ENCODE data around the gene FGF14.

Gene FGF14

GRCh38 chr13:101709952-101710351 is 691.9 kb downstream of the FGF14 start:
- no peak overlapping the region for H3K27ac Mint-ChIP-seq
- DNase-seq: no peak
- H3K27me3 Mint-ChIP-seq: peaks cover 18% of the 10 kb centered on the region
- H3K9me3 Mint-ChIP-seq: no peaks in the 10 kb centered on the region
- peaks cover 8% of the 10 kb centered on the region for H3K4me1 Mint-ChIP-seq (ENCODE audit: low read depth)
- H3K4me3 Mint-ChIP-seq: no peak overlapping the region
- no peaks in the 10 kb centered on the region for H3K36me3 Mint-ChIP-seq (ENCODE audit: low read depth)

DNA sequence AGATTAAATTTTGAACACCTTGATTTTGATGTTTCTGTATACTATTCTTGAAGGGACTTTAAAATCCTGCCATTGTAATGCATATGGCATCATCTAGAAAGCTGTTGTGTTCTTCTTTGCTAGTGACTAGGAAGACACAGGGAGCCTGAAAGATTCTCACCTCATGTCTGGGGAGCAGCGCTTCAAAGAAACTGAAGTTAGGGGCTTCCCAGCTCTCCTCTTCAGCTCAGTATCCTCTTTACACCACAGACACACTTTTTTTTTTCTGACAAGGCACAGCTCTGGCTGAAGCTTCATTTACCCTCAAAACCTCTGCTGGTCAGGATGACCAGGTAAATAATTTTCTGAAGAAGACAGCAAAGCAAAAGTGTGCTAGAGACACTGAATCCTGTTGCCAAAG is 693.7 kb downstream of the FGF14 start:
- Mint-ChIP-seq H3K4me1 (ENCODE audit: low read depth) (peaks cover 8% of the 10 kb centered on the region), H3K9me3 (no peaks in the 10 kb centered on the region), H3K27ac (no peak overlapping the region), H3K36me3 (ENCODE audit: low read depth) (no peaks in the 10 kb centered on the region), H3K27me3 (peaks cover 14% of the 10 kb centered on the region), H3K4me3 (no peak overlapping the region)
- no peak for DNase-seq

DNA sequence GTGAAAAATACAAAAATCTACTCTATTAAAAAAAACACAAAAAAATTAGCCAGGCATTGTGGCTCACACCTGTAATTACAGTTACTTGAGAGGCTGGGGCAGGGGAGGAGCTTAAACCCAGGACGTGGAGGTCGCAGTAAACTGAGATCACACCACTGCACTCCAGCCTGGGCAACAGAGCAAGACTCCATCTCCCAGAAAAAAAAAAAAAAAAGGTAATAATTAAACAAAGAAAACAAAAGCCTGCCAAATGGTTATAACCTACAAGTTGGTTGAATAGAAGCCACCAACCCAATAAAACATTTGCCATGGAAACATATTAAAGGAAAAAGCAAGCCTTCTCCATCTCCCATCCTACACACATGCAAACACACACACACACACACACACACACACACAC is 694.2 kb downstream of the FGF14 start:
- no peak for DNase-seq
- H3K36me3 Mint-ChIP-seq (ENCODE audit: low read depth): no peaks in the 10 kb centered on the region
- H3K9me3 Mint-ChIP-seq: no peaks in the 10 kb centered on the region
- H3K4me1 Mint-ChIP-seq (ENCODE audit: low read depth): peaks cover 8% of the 10 kb centered on the region
- no peak overlapping the region for H3K4me3 Mint-ChIP-seq
- no peak overlapping the region for H3K27ac Mint-ChIP-seq
- H3K27me3 Mint-ChIP-seq: peaks cover 14% of the 10 kb centered on the region

DNA sequence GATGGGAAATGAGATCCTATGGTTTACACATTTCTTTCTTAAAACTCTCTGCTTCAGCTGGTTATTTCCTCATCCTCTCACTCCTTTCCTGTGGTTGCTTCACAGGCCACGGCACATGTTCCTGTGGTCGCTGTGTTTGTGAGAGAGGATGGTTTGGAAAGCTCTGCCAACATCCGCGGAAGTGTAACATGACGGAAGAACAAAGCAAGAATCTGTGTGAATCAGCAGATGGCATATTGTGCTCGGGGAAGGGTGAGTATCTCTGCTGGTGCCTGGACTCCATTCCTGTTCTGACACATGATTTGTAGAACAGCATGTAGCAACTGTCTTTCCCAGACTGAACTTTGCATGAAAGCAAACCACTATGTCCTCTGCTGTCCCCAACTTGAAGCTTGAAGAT is 695.2 kb downstream of the FGF14 start:
- Mint-ChIP-seq H3K27me3 (peaks cover 14% of the 10 kb centered on the region), H3K27ac (no peak overlapping the region), H3K4me3 (no peak overlapping the region), H3K9me3 (no peaks in the 10 kb centered on the region), H3K36me3 (ENCODE audit: low read depth) (no peaks in the 10 kb centered on the region), H3K4me1 (ENCODE audit: low read depth) (peaks cover 8% of the 10 kb centered on the region)
- no peak for DNase-seq

- Mint-ChIP-seq H3K27ac (no peak overlapping the region), H3K36me3 (ENCODE audit: low read depth) (no peaks in the 10 kb centered on the region), H3K27me3 (peaks cover 17% of the 10 kb centered on the region), H3K4me1 (ENCODE audit: low read depth) (peaks cover 8% of the 10 kb centered on the region), H3K4me3 (no peak overlapping the region), H3K9me3 (no peaks in the 10 kb centered on the region)
- no peak for DNase-seq
Observed at GRCh38 chr13:101703838-101704237, 698.0 kb downstream of the FGF14 start.

GRCh38 chr13:101703081-101703480 is 698.8 kb downstream of the FGF14 start:
- H3K4me3 Mint-ChIP-seq: no peak overlapping the region
- peaks cover 8% of the 10 kb centered on the region for H3K4me1 Mint-ChIP-seq (ENCODE audit: low read depth)
- H3K36me3 Mint-ChIP-seq (ENCODE audit: low read depth): no peaks in the 10 kb centered on the region
- no peaks in the 10 kb centered on the region for H3K9me3 Mint-ChIP-seq
- no peak overlapping the region for H3K27ac Mint-ChIP-seq
- H3K27me3 Mint-ChIP-seq: peaks cover 17% of the 10 kb centered on the region
- no peak for DNase-seq

- H3K27me3 Mint-ChIP-seq: peaks cover 12% of the 10 kb centered on the region
- no peak overlapping the region for H3K27ac Mint-ChIP-seq
- no peaks in the 10 kb centered on the region for H3K4me1 Mint-ChIP-seq (ENCODE audit: low read depth)
- no peaks in the 10 kb centered on the region for H3K36me3 Mint-ChIP-seq (ENCODE audit: low read depth)
- DNase-seq: no peak
- H3K4me3 Mint-ChIP-seq: no peak overlapping the region
- H3K9me3 Mint-ChIP-seq: no peaks in the 10 kb centered on the region
Observed at GRCh38 chr13:101700598-101700997, 701.2 kb downstream of the FGF14 start.

DNA sequence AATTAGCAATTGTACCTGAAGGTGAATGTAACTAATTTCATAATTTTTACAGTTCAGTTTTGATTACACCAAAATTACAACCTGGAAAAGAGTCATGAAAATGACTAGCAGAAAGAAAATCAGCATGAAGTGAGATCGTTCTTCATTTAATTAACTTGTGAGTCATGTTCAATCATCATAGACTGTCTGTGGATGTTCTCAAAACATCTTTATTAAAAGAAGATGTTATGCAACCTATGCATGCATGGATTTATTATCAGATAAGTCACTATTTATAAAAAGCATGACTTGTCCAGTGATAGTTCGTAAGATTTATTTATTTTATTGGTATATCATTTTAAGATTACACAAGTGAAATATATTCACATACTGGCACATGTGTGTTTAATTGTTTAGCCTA is 703.4 kb downstream of the FGF14 start:
- peaks cover 8% of the 10 kb centered on the region for H3K27me3 Mint-ChIP-seq
- H3K27ac Mint-ChIP-seq: no peak overlapping the region
- no peaks in the 10 kb centered on the region for H3K36me3 Mint-ChIP-seq (ENCODE audit: low read depth)
- no peak overlapping the region for H3K4me3 Mint-ChIP-seq
- DNase-seq: no peak
- H3K9me3 Mint-ChIP-seq: no peaks in the 10 kb centered on the region
- no peaks in the 10 kb centered on the region for H3K4me1 Mint-ChIP-seq (ENCODE audit: low read depth)

DNA sequence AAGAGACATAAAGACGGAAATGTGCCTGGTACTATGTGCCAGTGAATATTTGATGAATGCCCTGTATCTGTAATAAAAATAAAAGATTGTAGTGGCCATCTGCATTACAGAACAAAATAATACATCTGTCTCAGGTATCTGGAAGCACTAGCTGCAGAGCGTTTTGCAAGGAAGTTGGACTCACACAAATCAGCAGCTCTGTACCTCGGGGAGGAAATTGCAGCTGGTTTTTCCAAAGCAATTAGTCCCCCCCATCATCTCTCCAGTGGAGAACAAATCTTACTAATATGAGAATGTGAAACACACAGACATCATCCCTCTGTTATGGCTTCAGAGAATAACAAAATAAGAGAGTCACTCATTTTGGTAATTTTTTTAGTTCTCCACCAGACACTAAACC is 704.1 kb downstream of the FGF14 start:
- no peak for DNase-seq
- H3K4me3 Mint-ChIP-seq: no peak overlapping the region
- peaks cover 9% of the 10 kb centered on the region for H3K27me3 Mint-ChIP-seq
- no peak overlapping the region for H3K27ac Mint-ChIP-seq
- no peaks in the 10 kb centered on the region for H3K36me3 Mint-ChIP-seq (ENCODE audit: low read depth)
- H3K9me3 Mint-ChIP-seq: no peaks in the 10 kb centered on the region
- H3K4me1 Mint-ChIP-seq (ENCODE audit: low read depth): no peaks in the 10 kb centered on the region

GRCh38 chr13:101695870-101696516 is 705.9 kb downstream of the FGF14 start:
- no peak overlapping the region for H3K4me3 Mint-ChIP-seq
- DNase-seq: no peak
- no peaks in the 10 kb centered on the region for H3K9me3 Mint-ChIP-seq
- H3K27me3 Mint-ChIP-seq: peaks cover 10% of the 10 kb centered on the region
- no peaks in the 10 kb centered on the region for H3K4me1 Mint-ChIP-seq (ENCODE audit: low read depth)
- no peaks in the 10 kb centered on the region for H3K36me3 Mint-ChIP-seq (ENCODE audit: low read depth)
- no peak overlapping the region for H3K27ac Mint-ChIP-seq

DNA sequence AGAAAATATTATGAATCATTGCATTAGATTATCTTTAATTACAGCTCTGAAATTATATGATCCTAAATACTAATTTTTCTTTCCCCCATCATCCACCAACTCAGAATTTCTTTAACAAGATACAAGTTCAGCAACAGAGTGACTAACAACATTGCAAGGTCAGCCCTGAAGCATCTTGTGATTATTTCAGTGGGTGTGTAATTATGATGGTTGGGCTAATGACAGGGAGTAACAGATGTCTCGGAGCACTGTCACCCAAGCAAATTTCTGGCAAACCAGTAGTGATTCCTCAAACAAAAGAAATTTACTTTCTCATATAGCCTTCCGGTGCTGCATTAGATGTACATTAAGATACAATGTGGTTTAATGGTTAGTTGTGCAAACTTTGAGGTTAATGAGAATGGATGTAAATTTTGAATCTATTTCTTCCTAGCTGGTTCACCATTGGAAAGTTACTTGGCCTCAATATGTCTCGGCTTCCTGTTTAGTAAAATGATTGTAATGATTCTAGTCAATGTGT is 710.4 kb downstream of the FGF14 start:
- peaks cover 13% of the 10 kb centered on the region for H3K27me3 Mint-ChIP-seq
- no peaks in the 10 kb centered on the region for H3K36me3 Mint-ChIP-seq (ENCODE audit: low read depth)
- no peak overlapping the region for H3K4me3 Mint-ChIP-seq
- H3K9me3 Mint-ChIP-seq: no peaks in the 10 kb centered on the region
- no peak for DNase-seq
- no peaks in the 10 kb centered on the region for H3K4me1 Mint-ChIP-seq (ENCODE audit: low read depth)
- no peak overlapping the region for H3K27ac Mint-ChIP-seq

- Mint-ChIP-seq H3K9me3 (no peaks in the 10 kb centered on the region), H3K4me1 (ENCODE audit: low read depth) (no peaks in the 10 kb centered on the region), H3K36me3 (ENCODE audit: low read depth) (no peaks in the 10 kb centered on the region), H3K4me3 (no peak overlapping the region), H3K27ac (no peak overlapping the region), H3K27me3 (peaks cover 14% of the 10 kb centered on the region)
- no peak for DNase-seq
Observed at GRCh38 chr13:101690871-101691270, 711.0 kb downstream of the FGF14 start.

- DNase-seq: no peak
- Mint-ChIP-seq H3K36me3 (ENCODE audit: low read depth) (no peaks in the 10 kb centered on the region), H3K4me3 (no peak overlapping the region), H3K4me1 (ENCODE audit: low read depth) (no peaks in the 10 kb centered on the region), H3K27ac (no peak overlapping the region), H3K27me3 (peaks cover 29% of the 10 kb centered on the region), H3K9me3 (no peaks in the 10 kb centered on the region)
Observed at GRCh38 chr13:101686003-101686402, 715.8 kb downstream of the FGF14 start.

GRCh38 chr13:101681834-101682233 is 720.0 kb downstream of the FGF14 start:
- H3K9me3 Mint-ChIP-seq: no peaks in the 10 kb centered on the region
- no peaks in the 10 kb centered on the region for H3K36me3 Mint-ChIP-seq (ENCODE audit: low read depth)
- H3K4me3 Mint-ChIP-seq: no peak overlapping the region
- H3K4me1 Mint-ChIP-seq (ENCODE audit: low read depth): no peaks in the 10 kb centered on the region
- no peak for DNase-seq
- H3K27ac Mint-ChIP-seq: no peak overlapping the region
- H3K27me3 Mint-ChIP-seq: peaks cover 25% of the 10 kb centered on the region

- Mint-ChIP-seq H3K4me1 (ENCODE audit: low read depth) (no peaks in the 10 kb centered on the region), H3K4me3 (no peak overlapping the region), H3K27me3 (peaks cover 3% of the 10 kb centered on the region), H3K36me3 (ENCODE audit: low read depth) (no peaks in the 10 kb centered on the region), H3K27ac (no peak overlapping the region), H3K9me3 (no peaks in the 10 kb centered on the region)
- no peak for DNase-seq
Observed at GRCh38 chr13:101673360-101674105, 728.3 kb downstream of the FGF14 start.

All from activated T-cell treated with anti-CD3 and anti-CD28 coated beads, Interleukin-2, amount 50 U/mL, for 24 hours (primary cell).